ENCODE results near the gene SBNO2. TPM values are rescaled to one million over a fixed set of nuclear protein-coding genes. Genes with fewer than 3 reads are reported as not detected.

Gene SBNO2
- polyA plus RNA-seq, 3 donors = 0.71 to 75.0 (median 2.6) TPM

- peak overlapping the region; percentile 77 for H3K9ac ChIP-seq (ENCODE audit: insufficient read depth, low read length, poor library complexity, severe bottlenecking)
- peaks cover 61% of the 10 kb centered on the region for H3K79me2 ChIP-seq (ENCODE audit: insufficient read depth, low read length)
- no peak overlapping the region for H3K4me2 ChIP-seq (replicated peaks; ENCODE audit: extremely low read depth, low read length, poor library complexity, severe bottlenecking)
- H3K36me3 ChIP-seq (replicated peaks in 1 of 2; ENCODE audit: control insufficient read depth in 1 of 2, insufficient read depth in 2 of 2, low read length in 2 of 2) = peaks cover 72 to 74% of the 10 kb centered on the region in 2 donors
- DNase-seq = no peak
- peak overlapping the region; percentile 95 to 97 for H3K27ac ChIP-seq (ENCODE audit: low read depth in 1 of 2, low read length in 2 of 2)
- no peak overlapping the region for H2AFZ ChIP-seq (ENCODE audit: insufficient read depth, low read depth, low read length, poor library complexity, severe bottlenecking)
- intact Hi-C loops (cut with micrococcal nuclease) = loop anchor here (2.0 kb wide), 2 partner anchors 14 to 16 kb away; partner anchors contain the start of gene GPX4 (in 1 of the 2)
- peak overlapping the region in 1 of 3 experiments; percentile 18 for H3K4me3 ChIP-seq (replicated peaks in 1 of 3; ENCODE audit: low read depth in 2 of 3, low read length in 3 of 3)
- H4K20me1 ChIP-seq (ENCODE audit: insufficient read depth, low read length) = peaks cover 87% of the 10 kb centered on the region
- Mint-ChIP-seq H3K27me3 (ENCODE audit: low read depth in 3 of 3) (peaks cover 0 to 5% (median 0%) of the 10 kb centered on the region in 3 donors), H3K4me1 (peaks cover 65% of the 10 kb centered on the region), H3K4me3 (no peak overlapping the region), H3K9me3 (no peaks in the 10 kb centered on the region), H3K27ac (peak overlapping the region; percentile 97 to 99 (median 98)), H3K36me3 (peaks cover 41 to 70% of the 10 kb centered on the region in 2 donors)
- 82% methylated on average over 15 of the region's 21 CpGs for WGBS (ENCODE audit: insufficient coverage)
- no peak for TF ChIP-seq CTCF (IDR thresholded peaks at IDR 0.05)
- no peaks in the 10 kb centered on the region for H3K27me3 ChIP-seq (ENCODE audit: control insufficient read depth in 2 of 2, insufficient read depth in 2 of 2, low read length in 2 of 2)
- H3K9me3 ChIP-seq (replicated peaks in 1 of 2; ENCODE audit: control insufficient read depth in 1 of 2, insufficient read depth in 1 of 2, low read length in 2 of 2) = no peaks in the 10 kb centered on the region
- peaks cover 67 to 89% of the 10 kb centered on the region in 2 donors for H3K4me1 ChIP-seq (ENCODE audit: control insufficient read depth in 1 of 2, insufficient read depth in 2 of 2, low read length in 2 of 2)
Measured at GRCh38 chr19:1086613-1087012, 87.5 kb downstream of the SBNO2 start.

- Histone ChIP-seq H3K27ac (ENCODE audit: low read depth in 1 of 2, low read length in 2 of 2) (peak overlapping the region; percentile 95 to 97), H3K4me2 (replicated peaks; ENCODE audit: extremely low read depth, low read length, poor library complexity, severe bottlenecking) (no peak overlapping the region), H3K4me1 (ENCODE audit: control insufficient read depth in 1 of 2, insufficient read depth in 2 of 2, low read length in 2 of 2) (peaks cover 73 to 95% of the 10 kb centered on the region in 2 donors), H3K27me3 (ENCODE audit: control insufficient read depth in 2 of 2, insufficient read depth in 2 of 2, low read length in 2 of 2) (no peaks in the 10 kb centered on the region), H2AFZ (ENCODE audit: insufficient read depth, low read depth, low read length, poor library complexity, severe bottlenecking) (no peak overlapping the region), H3K36me3 (replicated peaks in 1 of 2; ENCODE audit: control insufficient read depth in 1 of 2, insufficient read depth in 2 of 2, low read length in 2 of 2) (peaks cover 74% of the 10 kb centered on the region in 2 donors), H3K4me3 (replicated peaks in 1 of 3; ENCODE audit: low read depth in 2 of 3, low read length in 3 of 3) (no peak overlapping the region), H3K9ac (ENCODE audit: insufficient read depth, low read length, poor library complexity, severe bottlenecking) (no peak overlapping the region), H3K79me2 (ENCODE audit: insufficient read depth, low read length) (peaks cover 62% of the 10 kb centered on the region), H3K9me3 (replicated peaks in 1 of 2; ENCODE audit: control insufficient read depth in 1 of 2, insufficient read depth in 1 of 2, low read length in 2 of 2) (no peaks in the 10 kb centered on the region), H4K20me1 (ENCODE audit: insufficient read depth, low read length) (peaks cover 88% of the 10 kb centered on the region)
- no peak for DNase-seq
- Mint-ChIP-seq H3K4me1 (peaks cover 70% of the 10 kb centered on the region), H3K4me3 (no peak overlapping the region), H3K9me3 (no peaks in the 10 kb centered on the region), H3K27me3 (ENCODE audit: low read depth in 3 of 3) (peaks cover 0 to 5% (median 0%) of the 10 kb centered on the region in 3 donors), H3K27ac (peak overlapping the region; percentile 74 to 99 (median 88)), H3K36me3 (peaks cover 41 to 72% of the 10 kb centered on the region in 2 donors)
- intact Hi-C loops (cut with micrococcal nuclease) = loop anchor here (2.0 kb wide), 2 partner anchors 13 to 17 kb away; partner anchors contain the start of gene GPX4 (in 1 of the 2)
- TF ChIP-seq CTCF (IDR thresholded peaks at IDR 0.05) = no peak
- WGBS (ENCODE audit: insufficient coverage) = 85% methylated on average over 23 of the region's 38 CpGs
Measured at GRCh38 chr19:1085676-1086442, 88.2 kb downstream of the SBNO2 start.
